GM23338 (cell line): ENCODE results near the gene CTRL. TPM values are rescaled to one million over a fixed set of nuclear protein-coding genes. Genes with fewer than 3 reads are reported as not detected.

ENCODE experiments used
- EZH2 ChIP-seq: fragments of 200-600 bp; sonication (generic); IDR thresholded peaks from one replicate; pipeline ENCODE4 v1.8.0; 2017; ENCODE audit warnings: antibody characterized with exemption, mild to moderate bottlenecking, low read depth; ENCODE audit not compliant: unreplicated experiment
- EZH2phosphoT487 ChIP-seq: fragments of 200-600 bp; sonication (generic); IDR thresholded peaks from one replicate; pipeline ENCODE4 v1.8.1; 2018; ENCODE audit warnings: antibody characterized with exemption; ENCODE audit not compliant: unreplicated experiment
- JUNB ChIP-seq: IDR thresholded peaks from one replicate; pipeline ENCODE4 v1.6.1; 2016; ENCODE audit warnings: antibody characterized with exemption; ENCODE audit not compliant: unreplicated experiment
- POLR2AphosphoS5 ChIP-seq: IDR thresholded peaks from 2 replicates; pipeline ENCODE4 v1.6.1; 2016; ENCODE audit warnings: antibody characterized with exemption, low read depth
- STAT1 ChIP-seq: IDR thresholded peaks from one replicate; pipeline ENCODE4 v1.6.1; 2016; ENCODE audit warnings: antibody characterized with exemption; ENCODE audit not compliant: unreplicated experiment
- ZNF114 ChIP-seq: fragments of 250-450 bp; sonication (Bioruptor Pico); IDR thresholded peaks from 2 replicates; pipeline ENCODE4 v1.5.0; 2020; ENCODE audit warnings: mild to moderate bottlenecking, moderate library complexity
- ZNF331 ChIP-seq: fragments of 250-450 bp; sonication (Bioruptor Pico); IDR thresholded peaks from 2 replicates; pipeline ENCODE4 v1.5.0; 2020; ENCODE audit warnings: low read depth, mild to moderate bottlenecking, moderate library complexity
- ZNF462 ChIP-seq: fragments of 250-450 bp; sonication (Bioruptor Pico); IDR thresholded peaks from 2 replicates; pipeline ENCODE4 v1.5.0; 2020; ENCODE audit warnings: mild to moderate bottlenecking, moderate library complexity
- polyA plus RNA-seq: library from polyadenylated mRNA; unstranded; fragments of >200 nt; fragmentation: Nextera tagmentation; extraction: Ambion mirVana; gene quantifications from 2 replicates; pipeline ENCODE4 v1.2.1, GENCODE V29; 2016
- total RNA-seq: library from RNA; depleted of rRNA; stranded (reverse); fragments of >200 nt; shearing (Covaris generic); gene quantifications from 2 replicates; pipeline ENCODE4 v1.2.3, GENCODE V29; 2014
- TF ChIP-seq, protein P1 (sequence below), 2 experiments: fragments of 200-600 bp in 1 of 2; sonication (generic) in 1 of 2; conservative IDR thresholded peaks; 2 replicates each; pipeline versions ENCODE4 v1.5.1 to v1.6.1; 2016 to 2017; ENCODE audit warnings: antibody characterized with exemption in 2 of 2, low read depth in 2 of 2, mild to moderate bottlenecking in 2 of 2, moderate library complexity in 1 of 2

CTRL gene
- total and polyA plus RNA-seq, 2 experiments from 2014 or later = 1.6 to 13.0 TPM

DNA sequence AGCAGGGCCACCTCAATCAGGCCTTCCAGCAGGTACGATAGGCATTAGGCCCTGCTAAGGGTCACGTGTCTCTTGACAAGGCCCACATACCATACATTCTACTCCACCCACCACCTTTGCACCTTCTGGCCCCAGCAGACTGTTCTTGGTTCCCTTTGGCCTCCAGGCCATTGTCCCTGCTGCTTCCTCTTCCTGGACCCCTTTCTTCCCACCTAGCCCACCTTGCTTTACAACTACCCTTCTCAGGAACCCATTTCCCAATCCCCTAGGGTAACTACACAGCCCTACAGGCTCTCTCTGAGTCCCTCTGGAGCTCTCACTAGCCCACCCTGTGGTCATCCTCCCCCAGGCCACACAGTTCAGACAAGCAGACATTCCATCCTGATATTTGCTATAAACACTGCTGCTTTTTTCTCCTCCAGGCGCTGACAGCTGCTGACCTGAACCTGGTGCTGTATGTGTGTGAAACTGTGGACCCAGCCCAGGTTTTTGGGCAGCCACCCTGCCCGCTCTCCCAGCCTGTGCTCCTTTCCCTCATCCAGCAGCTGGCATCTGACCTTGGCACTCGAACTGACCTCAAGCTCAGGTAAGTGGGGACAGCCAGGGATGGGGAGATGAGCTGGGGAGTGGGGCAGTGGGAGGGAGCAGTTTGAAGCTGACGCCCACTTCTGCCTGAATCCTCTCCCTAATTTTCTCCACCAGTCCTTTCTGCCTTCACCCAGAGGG, 48.4 kb downstream of the CTRL start (continued):
- TF ChIP-seq ZNF462 (CRISPR knock-in tag) (no peak), STAT1 (no peak), ZNF114 (CRISPR knock-in tag) (no peak), EZH2phosphoT487 (no peak), POLR2AphosphoS5 (no peak), ZNF331 (no peak), JUNB (no peak), EZH2 (no peak)
- TF ChIP-seq, protein P1, sequence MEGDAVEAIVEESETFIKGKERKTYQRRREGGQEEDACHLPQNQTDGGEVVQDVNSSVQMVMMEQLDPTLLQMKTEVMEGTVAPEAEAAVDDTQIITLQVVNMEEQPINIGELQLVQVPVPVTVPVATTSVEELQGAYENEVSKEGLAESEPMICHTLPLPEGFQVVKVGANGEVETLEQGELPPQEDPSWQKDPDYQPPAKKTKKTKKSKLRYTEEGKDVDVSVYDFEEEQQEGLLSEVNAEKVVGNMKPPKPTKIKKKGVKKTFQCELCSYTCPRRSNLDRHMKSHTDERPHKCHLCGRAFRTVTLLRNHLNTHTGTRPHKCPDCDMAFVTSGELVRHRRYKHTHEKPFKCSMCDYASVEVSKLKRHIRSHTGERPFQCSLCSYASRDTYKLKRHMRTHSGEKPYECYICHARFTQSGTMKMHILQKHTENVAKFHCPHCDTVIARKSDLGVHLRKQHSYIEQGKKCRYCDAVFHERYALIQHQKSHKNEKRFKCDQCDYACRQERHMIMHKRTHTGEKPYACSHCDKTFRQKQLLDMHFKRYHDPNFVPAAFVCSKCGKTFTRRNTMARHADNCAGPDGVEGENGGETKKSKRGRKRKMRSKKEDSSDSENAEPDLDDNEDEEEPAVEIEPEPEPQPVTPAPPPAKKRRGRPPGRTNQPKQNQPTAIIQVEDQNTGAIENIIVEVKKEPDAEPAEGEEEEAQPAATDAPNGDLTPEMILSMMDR (conservative IDR thresholded peaks at IDR 0.05; ENCODE audit: low read depth in 2 of 2) = no peak
